Testis (tissue), 3 donors: ENCODE results near the gene PER2. TPM values are rescaled to one million over a fixed set of nuclear protein-coding genes. Genes with fewer than 3 reads are reported as not detected.
A peak's percentile ranks its signal among the peaks of the same experiment; 100 is the strongest.

ENCODE experiments used
- DNase-seq: peaks from one replicate; pipeline ENCODE4 v3.0.0-alpha.2; 2019
- H3K27ac ChIP-seq, 2 donors: fragments of 200-600 bp; sonication (generic); one replicate each; pipeline ENCODE4 v1.5.1; 2019
- H3K27me3 ChIP-seq: fragments of 200-600 bp; sonication (generic); one replicate; pipeline ENCODE4 v1.5.1; 2019
- H3K36me3 ChIP-seq: fragments of 200-600 bp; sonication (generic); one replicate; pipeline ENCODE4 v1.5.1; 2017; ENCODE audit warnings: low read depth; ENCODE audit errors: missing control alignments
- H3K4me1 ChIP-seq: fragments of 200-600 bp; sonication (generic); one replicate; pipeline ENCODE4 v1.5.1; 2019
- H3K4me3 ChIP-seq, 2 donors: fragments of 200-600 bp; sonication (generic); one replicate each; pipeline ENCODE4 v1.5.1; 2017 to 2019
- H3K9me3 ChIP-seq: fragments of 200-600 bp; sonication (generic); one replicate; pipeline ENCODE4 v1.5.1; 2017
- POLR2A ChIP-seq: fragments of 450-650 bp; IDR thresholded peaks from one replicate; pipeline ENCODE4 v1.6.1; 2017; ENCODE audit warnings: antibody characterized with exemption, mild to moderate bottlenecking, moderate library complexity
- WGBS, 2 donors: methylation state at CpG; one replicate each; pipeline ENCODE4 v1.1.5; 2018; 5-methylcytosine and 5-hydroxymethylcytosine counted together
- intact Hi-C: fragments of 100-400 bp; cut with DNase I; formaldehyde crosslinking; loops from one replicate; pipeline ENCODE4 v1.15.1; 2023; ENCODE audit warnings: low total_unique reads
- polyA plus RNA-seq: library from polyadenylated mRNA; stranded (reverse); fragments of 350-450 nt; fragmentation: Illumina TruSeq; extraction: RNeasy Lipid Tissue Mini Kit (QIAGEN cat#74804); gene quantifications from one replicate; pipeline ENCODE4 v1.2.3, GENCODE V29; 2014; ENCODE audit warnings: low read depth, low replicate concordance; ENCODE audit not compliant: insufficient read depth
- total RNA-seq, 2 donors: library from RNA; depleted of rRNA; stranded (reverse); fragments of >200 nt; gene quantifications; one replicate each; pipeline ENCODE4 v1.2.3, GENCODE V29; 2016
- TF ChIP-seq, protein P1 (sequence below), 3 experiments: fragments of 450-650 bp in 2 of 3; fragments of 200-600 bp in 1 of 3; sonication (generic) in 1 of 3; IDR thresholded peaks; one replicate each; pipeline ENCODE4 v1.5.1; 2016 to 2019; ENCODE audit warnings: antibody characterized with exemption in 3 of 3, mild to moderate bottlenecking in 2 of 3, moderate library complexity in 1 of 3

Gene PER2
- total and polyA plus RNA-seq, 3 donors from 2014 or later, result 29.8 to 59.1 (median 55.5) TPM

GRCh38 chr2:238295144-238296112 is 7.0 kb upstream of the PER2 start:
- WGBS, 2 donors, result 86% methylated on average over 14 of the region's 21 CpGs
- DNase-seq, result no peak
- H3K36me3 ChIP-seq, result no peaks in the 10 kb centered on the region
- peaks cover 12% of the 10 kb centered on the region for H3K4me1 ChIP-seq
- H3K4me3 ChIP-seq, result no peak overlapping the region
- no peaks in the 10 kb centered on the region for H3K27me3 ChIP-seq
- H3K27ac ChIP-seq, result no peak overlapping the region
- TF ChIP-seq, protein P1, sequence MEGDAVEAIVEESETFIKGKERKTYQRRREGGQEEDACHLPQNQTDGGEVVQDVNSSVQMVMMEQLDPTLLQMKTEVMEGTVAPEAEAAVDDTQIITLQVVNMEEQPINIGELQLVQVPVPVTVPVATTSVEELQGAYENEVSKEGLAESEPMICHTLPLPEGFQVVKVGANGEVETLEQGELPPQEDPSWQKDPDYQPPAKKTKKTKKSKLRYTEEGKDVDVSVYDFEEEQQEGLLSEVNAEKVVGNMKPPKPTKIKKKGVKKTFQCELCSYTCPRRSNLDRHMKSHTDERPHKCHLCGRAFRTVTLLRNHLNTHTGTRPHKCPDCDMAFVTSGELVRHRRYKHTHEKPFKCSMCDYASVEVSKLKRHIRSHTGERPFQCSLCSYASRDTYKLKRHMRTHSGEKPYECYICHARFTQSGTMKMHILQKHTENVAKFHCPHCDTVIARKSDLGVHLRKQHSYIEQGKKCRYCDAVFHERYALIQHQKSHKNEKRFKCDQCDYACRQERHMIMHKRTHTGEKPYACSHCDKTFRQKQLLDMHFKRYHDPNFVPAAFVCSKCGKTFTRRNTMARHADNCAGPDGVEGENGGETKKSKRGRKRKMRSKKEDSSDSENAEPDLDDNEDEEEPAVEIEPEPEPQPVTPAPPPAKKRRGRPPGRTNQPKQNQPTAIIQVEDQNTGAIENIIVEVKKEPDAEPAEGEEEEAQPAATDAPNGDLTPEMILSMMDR (IDR thresholded peaks at IDR 0.05), result no peak
- TF ChIP-seq POLR2A, result no peak
- H3K9me3 ChIP-seq, result no peaks in the 10 kb centered on the region
- intact Hi-C loops, result no loop called here

DNA sequence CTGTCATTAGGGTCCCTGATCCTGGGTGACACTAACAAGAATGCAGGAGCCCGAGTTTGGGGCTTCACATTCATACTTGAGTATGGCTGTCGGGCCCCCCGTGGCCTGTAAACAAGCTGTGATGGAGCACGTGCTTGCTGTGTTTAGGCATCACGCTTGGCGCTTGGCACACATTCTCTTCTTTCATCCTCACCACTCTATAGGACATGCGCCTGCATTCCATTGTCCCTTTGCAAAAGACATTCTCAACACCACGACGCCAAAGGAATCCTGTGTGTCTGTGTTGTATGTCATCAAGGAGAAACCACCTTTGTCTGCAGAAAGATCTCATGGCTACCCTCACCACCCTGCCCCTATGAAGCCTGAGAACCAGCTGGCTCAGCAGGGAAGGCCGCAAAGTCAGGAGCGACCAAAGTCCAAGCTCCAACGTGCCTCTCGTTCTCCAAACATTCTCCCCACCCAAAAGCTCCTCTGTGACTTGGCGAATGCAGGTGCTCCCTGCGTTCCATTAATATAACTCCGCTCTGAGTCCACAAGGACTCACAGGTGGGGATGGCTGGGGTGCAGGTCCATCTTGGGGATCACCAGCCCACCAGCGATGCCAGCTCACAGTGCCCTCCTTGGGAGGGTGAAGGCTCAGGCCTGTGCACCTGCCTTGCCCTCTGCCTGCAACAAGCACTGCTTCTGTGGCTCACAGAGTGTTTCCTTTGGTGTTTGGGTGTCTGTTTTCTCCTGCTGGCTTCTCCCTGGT is 6.2 kb upstream of the PER2 start:
- peaks cover 13% of the 10 kb centered on the region for H3K4me1 ChIP-seq
- H3K27ac ChIP-seq, result no peak overlapping the region
- no peaks in the 10 kb centered on the region for H3K27me3 ChIP-seq
- H3K9me3 ChIP-seq, result no peaks in the 10 kb centered on the region
- H3K4me3 ChIP-seq, result no peak overlapping the region
- 91 to 94% methylated on average over 16 of the region's 17 CpGs for WGBS, 2 donors
- no peak for DNase-seq
- intact Hi-C loops, result no loop called here
- TF ChIP-seq, protein P1 (IDR thresholded peaks at IDR 0.05), result no peak
- no peak for TF ChIP-seq POLR2A
- no peaks in the 10 kb centered on the region for H3K36me3 ChIP-seq

GRCh38 chr2:238294046-238294392 is 5.6 kb upstream of the PER2 start:
- intact Hi-C loops, result no loop called here
- Histone ChIP-seq H3K27me3 (no peaks in the 10 kb centered on the region), H3K4me1 (peaks cover 11% of the 10 kb centered on the region), H3K9me3 (no peaks in the 10 kb centered on the region), H3K4me3 (no peak overlapping the region), H3K36me3 (no peaks in the 10 kb centered on the region), H3K27ac (no peak overlapping the region)
- TF ChIP-seq, protein P1 (IDR thresholded peaks at IDR 0.05), result no peak
- TF ChIP-seq POLR2A, result no peak
- WGBS, 2 donors, result 88 to 90% methylated on average over 4 to 8 of the region's 9 CpGs
- no peak for DNase-seq

DNA sequence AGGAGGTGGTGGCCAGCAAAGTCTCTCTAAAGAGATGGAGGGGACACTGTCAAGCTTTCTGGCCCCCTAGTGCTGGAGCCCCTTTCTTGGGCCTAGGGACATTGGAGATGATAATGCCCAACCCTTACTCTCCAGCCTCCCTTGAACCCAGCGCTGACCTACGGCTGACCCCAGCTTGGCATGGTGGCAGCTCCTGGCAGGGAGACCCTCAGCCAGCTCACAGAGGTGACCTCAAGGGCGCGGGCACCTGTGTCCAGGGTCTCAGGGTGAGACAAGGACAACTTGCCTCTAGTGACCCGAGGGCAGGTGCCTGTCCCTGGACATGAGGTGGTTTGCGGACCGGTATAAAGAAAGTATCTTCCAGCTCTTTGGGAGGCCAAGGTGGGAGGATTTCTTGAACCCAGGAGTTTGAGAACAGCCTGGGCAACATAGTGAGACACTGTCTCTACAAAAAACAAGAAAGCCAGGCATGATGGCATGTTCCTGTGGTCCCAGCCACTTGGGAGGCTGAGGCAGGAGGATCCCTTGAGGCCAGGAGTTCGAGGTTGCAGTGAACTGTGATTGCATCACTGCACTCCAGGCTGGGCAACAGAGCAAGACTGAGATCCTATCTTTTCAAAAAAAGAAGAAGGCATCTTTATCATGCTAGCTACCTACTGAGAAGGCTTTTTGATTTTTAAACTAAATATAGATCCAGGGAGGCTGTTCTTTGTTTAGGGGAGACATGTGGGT is 3.3 kb upstream of the PER2 start:
- no peak for DNase-seq
- Histone ChIP-seq H3K27ac (peak overlapping the region in 1 of 2 donors; percentile 29), H3K9me3 (no peaks in the 10 kb centered on the region), H3K27me3 (no peaks in the 10 kb centered on the region), H3K36me3 (no peaks in the 10 kb centered on the region), H3K4me1 (peaks cover 19% of the 10 kb centered on the region), H3K4me3 (no peak overlapping the region)
- 92 to 98% methylated on average over 3 to 8 of the region's 8 CpGs for WGBS, 2 donors
- no peak for TF ChIP-seq POLR2A
- TF ChIP-seq, protein P1 (IDR thresholded peaks at IDR 0.05), result no peak
- intact Hi-C loops, result no loop called here
